ENCODE results near the gene UPP1. TPM values are rescaled to one million over a fixed set of nuclear protein-coding genes. Genes with fewer than 3 reads are reported as not detected.

Gene UPP1
- 10 to 100 TPM; 30.4 to 34.9 TPM for total RNA-seq
- 10 to 100 TPM; 34.1 to 63.0 TPM for polyA plus RNA-seq
- long read RNA-seq, donor 1, transcript UPP1-203 (9 exons, 1,375 nt) = major isoform, 16 of 47 reads
- long read RNA-seq, donor 1, transcript UPP1-202 (6 exons, 955 nt) = minor isoform, 11 of 47 reads
- long read RNA-seq, donor 1, partial matches to known transcripts = 4 of 47 reads
- long read RNA-seq, donor 1, other reads (novel, unspliced or antisense) = 15 of 47 reads
- long read RNA-seq, donor 2, partial matches to known transcripts = 0 of 5 reads
- long read RNA-seq, donor 2, other reads (novel, unspliced or antisense) = 3 of 5 reads

- H3K36me3 ChIP-seq (ENCODE audit: control insufficient read depth in 1 of 2, insufficient read depth in 2 of 2, low read length in 1 of 2) = no peaks in the 10 kb centered on the region
- no peaks in the 10 kb centered on the region for H3K27me3 ChIP-seq (ENCODE audit: control insufficient read depth in 1 of 2, insufficient read depth in 2 of 2, low read length in 1 of 2)
- intact Hi-C loops (cut with DNase I) = loop anchor here (5.0 kb wide), 1 partner anchor 52 kb away; the partner anchor contains the start of gene C7orf57 (in 2 of the 2)
- whole genome bisulfite sequencing, 2 donors = 4 to 5% methylated on average over 71 to 96 of the region's 96 CpGs
- peak within 1 kb of the TSS; percentile 39 to 78 for H3K27ac ChIP-seq (ENCODE audit: low read depth in 1 of 2, low read length in 2 of 2)
- H3K4me1 ChIP-seq (ENCODE audit: control insufficient read depth in 1 of 2, insufficient read depth in 2 of 2, low read length in 2 of 2) = peaks cover 0 to 2% of the 10 kb centered on the region in 2 donors
- no peaks in the 10 kb centered on the region for H3K9me3 ChIP-seq (ENCODE audit: control insufficient read depth, low read length)
- DNase-seq (peak; percentile 95 to 96), ATAC-seq (ENCODE audit: low FRiP score) (peak; percentile 93)
- H3K4me3 ChIP-seq (ENCODE audit: low read length in 2 of 2) = peak within 1 kb of the TSS; percentile 16 to 57
Measured at GRCh38 chr7:48089046-48090003, at the start of gene UPP1. UPP1 (plus strand) TSS chr7:48089265; CDS start chr7:48094784, 5,519 bp downstream.

- no peaks in the 10 kb centered on the region for H3K36me3 ChIP-seq (ENCODE audit: control insufficient read depth in 1 of 2, insufficient read depth in 2 of 2, low read length in 1 of 2)
- intact Hi-C loops (cut with DNase I) = no loop called here
Measured at GRCh38 chr7:48040944-48041652, 48.0 kb upstream of the UPP1 start.

GRCh38 chr7:48041653-48041970 is 47.5 kb upstream of the UPP1 start:
- Histone ChIP-seq H3K36me3 (ENCODE audit: control insufficient read depth in 1 of 2, insufficient read depth in 2 of 2, low read length in 1 of 2) (no peaks in the 10 kb centered on the region), H3K9me3 (ENCODE audit: control insufficient read depth, low read length) (no peaks in the 10 kb centered on the region), H3K4me3 (ENCODE audit: low read length in 2 of 2) (no peak overlapping the region), H3K4me1 (ENCODE audit: control insufficient read depth in 1 of 2, insufficient read depth in 2 of 2, low read length in 2 of 2) (no peaks in the 10 kb centered on the region), H3K27me3 (ENCODE audit: control insufficient read depth in 1 of 2, insufficient read depth in 2 of 2, low read length in 1 of 2) (no peaks in the 10 kb centered on the region), H3K27ac (ENCODE audit: low read depth in 1 of 2, low read length in 2 of 2) (no peak overlapping the region)
- WGBS, 2 donors = 86% methylated on average over 3 of the region's 3 CpGs
- intact Hi-C loops (cut with DNase I) = no loop called here
- ATAC-seq (ENCODE audit: low FRiP score) (no peak), DNase-seq (no peak)

More at GRCh38 chr7:48040944-48041652, 48.0 kb upstream of the UPP1 start:
- ATAC-seq (ENCODE audit: low FRiP score) = no peak
- Histone ChIP-seq H3K27me3 (ENCODE audit: control insufficient read depth in 1 of 2, insufficient read depth in 2 of 2, low read length in 1 of 2) (no peaks in the 10 kb centered on the region), H3K27ac (ENCODE audit: low read depth in 1 of 2, low read length in 2 of 2) (no peak overlapping the region), H3K4me1 (ENCODE audit: control insufficient read depth in 1 of 2, insufficient read depth in 2 of 2, low read length in 2 of 2) (no peaks in the 10 kb centered on the region), H3K9me3 (ENCODE audit: control insufficient read depth, low read length) (no peaks in the 10 kb centered on the region), H3K4me3 (ENCODE audit: low read length in 2 of 2) (no peak overlapping the region)
- DNase-seq = no peak
- WGBS, 2 donors = 95 to 97% methylated on average over 18 of the region's 18 CpGs

GRCh38 chr7:48042216-48042615 is 46.8 kb upstream of the UPP1 start:
- Histone ChIP-seq H3K4me1 (ENCODE audit: control insufficient read depth in 1 of 2, insufficient read depth in 2 of 2, low read length in 2 of 2) (no peaks in the 10 kb centered on the region), H3K27me3 (ENCODE audit: control insufficient read depth in 1 of 2, insufficient read depth in 2 of 2, low read length in 1 of 2) (no peaks in the 10 kb centered on the region), H3K4me3 (ENCODE audit: low read length in 2 of 2) (no peak overlapping the region), H3K36me3 (ENCODE audit: control insufficient read depth in 1 of 2, insufficient read depth in 2 of 2, low read length in 1 of 2) (no peaks in the 10 kb centered on the region), H3K27ac (ENCODE audit: low read depth in 1 of 2, low read length in 2 of 2) (no peak overlapping the region), H3K9me3 (ENCODE audit: control insufficient read depth, low read length) (no peaks in the 10 kb centered on the region)
- intact Hi-C loops (cut with DNase I) = no loop called here
- no peak for ATAC-seq (ENCODE audit: low FRiP score)
- 66 to 67% methylated on average over 3 of the region's 3 CpGs for WGBS, 2 donors
- no peak for DNase-seq

- no peaks in the 10 kb centered on the region for H3K27me3 ChIP-seq (ENCODE audit: control insufficient read depth in 1 of 2, insufficient read depth in 2 of 2, low read length in 1 of 2)
- intact Hi-C loops (cut with DNase I) = no loop called here
- no peak overlapping the region for H3K27ac ChIP-seq (ENCODE audit: low read depth in 1 of 2, low read length in 2 of 2)
- ATAC-seq (ENCODE audit: low FRiP score) (no peak), DNase-seq (no peak)
- H3K36me3 ChIP-seq (ENCODE audit: control insufficient read depth in 1 of 2, insufficient read depth in 2 of 2, low read length in 1 of 2) = no peaks in the 10 kb centered on the region
- H3K4me1 ChIP-seq (ENCODE audit: control insufficient read depth in 1 of 2, insufficient read depth in 2 of 2, low read length in 2 of 2) = no peaks in the 10 kb centered on the region
- H3K9me3 ChIP-seq (ENCODE audit: control insufficient read depth, low read length) = no peaks in the 10 kb centered on the region
- no peak overlapping the region for H3K4me3 ChIP-seq (ENCODE audit: low read length in 2 of 2)
- 63 to 65% methylated on average over 3 of the region's 3 CpGs for WGBS, 2 donors
Measured at GRCh38 chr7:48042636-48043035, 46.4 kb upstream of the UPP1 start.

GRCh38 chr7:48045195-48045765 is 43.8 kb upstream of the UPP1 start:
- no peak for DNase-seq
- intact Hi-C loops (cut with DNase I) = no loop called here
- Histone ChIP-seq H3K4me3 (ENCODE audit: low read length in 2 of 2) (no peak overlapping the region), H3K36me3 (ENCODE audit: control insufficient read depth in 1 of 2, insufficient read depth in 2 of 2, low read length in 1 of 2) (no peaks in the 10 kb centered on the region), H3K9me3 (ENCODE audit: control insufficient read depth, low read length) (no peaks in the 10 kb centered on the region), H3K4me1 (ENCODE audit: control insufficient read depth in 1 of 2, insufficient read depth in 2 of 2, low read length in 2 of 2) (no peaks in the 10 kb centered on the region), H3K27ac (ENCODE audit: low read depth in 1 of 2, low read length in 2 of 2) (no peak overlapping the region), H3K27me3 (ENCODE audit: control insufficient read depth in 1 of 2, insufficient read depth in 2 of 2, low read length in 1 of 2) (no peaks in the 10 kb centered on the region)
- 83% methylated on average over 9 of the region's 9 CpGs for WGBS, 2 donors
- no peak for ATAC-seq (ENCODE audit: low FRiP score)

- no peaks in the 10 kb centered on the region for H3K36me3 ChIP-seq (ENCODE audit: control insufficient read depth in 1 of 2, insufficient read depth in 2 of 2, low read length in 1 of 2)
- intact Hi-C loops (cut with DNase I) = no loop called here
- no peak for ATAC-seq (ENCODE audit: low FRiP score)
- no peak overlapping the region for H3K4me3 ChIP-seq (ENCODE audit: low read length in 2 of 2)
- no peak for DNase-seq
- H3K27ac ChIP-seq (ENCODE audit: low read depth in 1 of 2, low read length in 2 of 2) = no peak overlapping the region
- no peaks in the 10 kb centered on the region for H3K4me1 ChIP-seq (ENCODE audit: control insufficient read depth in 1 of 2, insufficient read depth in 2 of 2, low read length in 2 of 2)
- H3K27me3 ChIP-seq (ENCODE audit: control insufficient read depth in 1 of 2, insufficient read depth in 2 of 2, low read length in 1 of 2) = no peaks in the 10 kb centered on the region
- WGBS, 2 donors = 45 to 50% methylated on average over 14 of the region's 14 CpGs
- no peaks in the 10 kb centered on the region for H3K9me3 ChIP-seq (ENCODE audit: control insufficient read depth, low read length)
Measured at GRCh38 chr7:48046458-48046857, 42.6 kb upstream of the UPP1 start.

- intact Hi-C loops (cut with DNase I) = no loop called here
Measured at GRCh38 chr7:48048113-48048512, 41.0 kb upstream of the UPP1 start.

More at GRCh38 chr7:48048113-48048512, 41.0 kb upstream of the UPP1 start:
- Histone ChIP-seq H3K36me3 (ENCODE audit: control insufficient read depth in 1 of 2, insufficient read depth in 2 of 2, low read length in 1 of 2) (no peaks in the 10 kb centered on the region), H3K4me1 (ENCODE audit: control insufficient read depth in 1 of 2, insufficient read depth in 2 of 2, low read length in 2 of 2) (no peaks in the 10 kb centered on the region), H3K4me3 (ENCODE audit: low read length in 2 of 2) (no peak overlapping the region), H3K27ac (ENCODE audit: low read depth in 1 of 2, low read length in 2 of 2) (no peak overlapping the region), H3K27me3 (ENCODE audit: control insufficient read depth in 1 of 2, insufficient read depth in 2 of 2, low read length in 1 of 2) (no peaks in the 10 kb centered on the region), H3K9me3 (ENCODE audit: control insufficient read depth, low read length) (no peaks in the 10 kb centered on the region)
- ATAC-seq (ENCODE audit: low FRiP score) (no peak), DNase-seq (no peak)
- WGBS, 2 donors = 96 to 97% methylated on average over 8 of the region's 8 CpGs
